ENCODE results near the gene HOXB3.
"Not testable (repeated sequence)": the region's sequence is repeated elsewhere in the genome, so short reads cannot be mapped to it uniquely, and the experiment has no call there.

The HOXB3 gene

DNA sequence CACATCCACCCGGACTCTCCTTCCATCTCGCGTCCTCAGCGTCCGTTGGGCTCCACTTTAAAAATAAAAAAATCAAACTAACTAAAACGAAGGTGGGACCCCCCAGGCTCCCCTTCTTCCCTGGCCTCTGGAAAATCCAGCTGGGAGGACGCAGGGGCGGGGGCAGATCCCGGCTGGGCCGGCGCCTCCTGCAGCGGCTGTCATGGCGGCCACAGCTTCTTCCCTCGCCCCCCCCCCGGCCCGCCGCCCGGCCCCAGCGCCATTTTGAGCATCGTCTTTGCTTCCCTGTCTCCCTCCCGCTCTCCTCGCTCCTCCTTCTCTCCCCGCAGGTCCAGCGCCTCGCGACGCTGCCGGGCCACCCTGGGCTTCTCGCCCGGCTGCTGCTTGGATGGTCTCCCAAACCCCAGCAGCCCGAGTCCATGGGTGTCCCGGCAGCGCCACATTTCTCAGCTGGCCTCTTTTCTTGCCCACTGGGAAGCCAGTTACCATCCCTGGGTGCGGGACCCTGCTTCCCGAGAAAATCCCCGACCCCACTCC, 48.4 kb downstream of the HOXB3 start:
- peak overlapping the region; percentile 80 for H3K4me3 ChIP-seq (ENCODE audit: low read depth, low read length)
- TF ChIP-seq, protein P1, sequence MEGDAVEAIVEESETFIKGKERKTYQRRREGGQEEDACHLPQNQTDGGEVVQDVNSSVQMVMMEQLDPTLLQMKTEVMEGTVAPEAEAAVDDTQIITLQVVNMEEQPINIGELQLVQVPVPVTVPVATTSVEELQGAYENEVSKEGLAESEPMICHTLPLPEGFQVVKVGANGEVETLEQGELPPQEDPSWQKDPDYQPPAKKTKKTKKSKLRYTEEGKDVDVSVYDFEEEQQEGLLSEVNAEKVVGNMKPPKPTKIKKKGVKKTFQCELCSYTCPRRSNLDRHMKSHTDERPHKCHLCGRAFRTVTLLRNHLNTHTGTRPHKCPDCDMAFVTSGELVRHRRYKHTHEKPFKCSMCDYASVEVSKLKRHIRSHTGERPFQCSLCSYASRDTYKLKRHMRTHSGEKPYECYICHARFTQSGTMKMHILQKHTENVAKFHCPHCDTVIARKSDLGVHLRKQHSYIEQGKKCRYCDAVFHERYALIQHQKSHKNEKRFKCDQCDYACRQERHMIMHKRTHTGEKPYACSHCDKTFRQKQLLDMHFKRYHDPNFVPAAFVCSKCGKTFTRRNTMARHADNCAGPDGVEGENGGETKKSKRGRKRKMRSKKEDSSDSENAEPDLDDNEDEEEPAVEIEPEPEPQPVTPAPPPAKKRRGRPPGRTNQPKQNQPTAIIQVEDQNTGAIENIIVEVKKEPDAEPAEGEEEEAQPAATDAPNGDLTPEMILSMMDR (IDR thresholded peaks at IDR 0.05; ENCODE audit: borderline replicate concordance, insufficient read depth, low read depth, low read length) = no peak

DNA sequence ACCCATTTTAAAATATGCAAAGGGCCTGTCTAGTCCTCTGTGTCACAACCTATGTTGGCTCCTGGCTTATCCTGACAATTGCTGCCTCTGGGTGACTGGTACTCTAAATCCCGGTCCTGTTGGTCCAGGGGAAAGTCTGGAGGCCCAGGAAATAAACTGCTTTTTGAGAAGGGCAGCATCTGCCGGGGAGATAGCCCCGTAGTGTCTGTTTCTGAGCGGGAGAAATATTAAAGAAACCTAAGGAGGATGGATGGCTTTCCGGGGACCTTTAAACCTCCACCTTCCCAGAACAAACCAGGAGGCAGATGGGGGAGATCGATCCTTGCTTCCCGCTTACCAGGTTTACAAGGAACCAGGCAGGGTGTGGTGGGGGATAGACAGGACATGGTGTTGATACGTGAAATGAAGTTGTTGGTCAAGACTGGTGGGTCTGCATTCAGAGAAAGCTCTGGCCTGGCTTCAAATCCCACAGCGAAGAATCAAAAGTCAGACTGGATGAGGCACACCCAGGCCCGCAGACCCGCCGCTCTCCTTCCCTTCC, 48.9 kb downstream of the HOXB3 start:
- TF ChIP-seq, protein P1 (IDR thresholded peaks at IDR 0.05; ENCODE audit: borderline replicate concordance, insufficient read depth, low read depth, low read length) = no peak
- H3K4me3 ChIP-seq (ENCODE audit: low read depth, low read length) = peak overlapping the region; percentile 80

DNA sequence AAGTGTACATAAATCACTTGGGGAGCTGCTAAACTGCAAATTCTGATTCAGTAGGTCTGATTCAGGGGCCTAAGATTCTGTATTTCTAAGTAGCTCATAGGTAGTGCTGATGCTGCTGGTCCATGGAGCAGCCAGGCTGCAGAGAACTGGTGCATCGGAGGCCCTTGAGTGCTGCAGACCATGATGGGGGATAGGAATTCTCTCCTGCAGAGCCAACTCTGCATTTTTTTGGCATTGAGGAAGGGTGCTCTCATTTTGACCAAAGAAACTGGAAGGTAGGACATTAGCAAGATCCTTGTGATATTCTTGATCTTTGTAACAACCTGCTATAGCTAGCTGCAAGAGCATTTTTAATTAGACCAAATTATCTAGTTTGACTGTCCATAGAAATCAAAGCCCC, 49.8 kb downstream of the HOXB3 start:
- TF ChIP-seq, protein P1 (IDR thresholded peaks at IDR 0.05; ENCODE audit: borderline replicate concordance, insufficient read depth, low read depth, low read length) = no peak
- no peak overlapping the region for H3K4me3 ChIP-seq (ENCODE audit: low read depth, low read length)

DNA sequence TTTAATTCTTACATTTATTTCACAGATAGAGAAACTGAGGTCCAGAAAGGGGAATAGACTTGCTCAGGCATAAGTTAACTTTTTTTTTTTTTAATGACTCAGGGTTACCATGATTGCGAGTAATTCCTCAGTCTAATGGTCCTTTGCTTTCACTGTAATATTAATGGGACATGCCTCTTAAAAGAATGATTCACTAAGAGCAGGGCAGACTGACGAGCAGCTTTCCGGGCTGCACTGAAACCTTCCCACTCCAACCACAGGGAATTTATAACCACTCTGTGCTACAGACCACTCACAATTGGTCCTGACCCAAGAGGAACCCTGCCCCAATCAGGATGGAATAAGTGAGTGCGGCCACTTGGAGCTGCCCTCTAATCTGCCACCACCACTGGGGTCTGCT, 50.9 kb downstream of the HOXB3 start:
- no peak overlapping the region for H3K4me3 ChIP-seq (ENCODE audit: low read depth, low read length)
- TF ChIP-seq, protein P1 (IDR thresholded peaks at IDR 0.05; ENCODE audit: borderline replicate concordance, insufficient read depth, low read depth, low read length) = no peak

DNA sequence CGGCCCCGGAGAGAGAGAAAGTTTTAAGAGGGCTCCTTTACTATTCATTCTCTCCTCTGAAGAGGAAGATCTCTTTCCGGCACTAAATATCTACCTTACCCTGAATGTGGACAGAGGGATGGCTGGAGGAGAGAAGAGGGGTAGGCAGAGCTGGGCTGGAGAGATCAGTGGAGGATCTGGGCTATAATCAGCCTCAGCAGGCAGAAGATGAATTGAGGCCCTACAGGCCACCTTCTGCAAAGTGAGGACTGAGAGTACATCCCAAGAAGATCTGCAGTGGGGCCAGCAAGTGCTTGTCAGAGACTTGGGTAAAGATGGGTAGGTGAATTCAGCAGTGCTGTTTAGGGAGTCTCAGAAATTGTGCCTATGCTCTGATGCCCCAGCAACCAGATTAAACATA, 52.7 kb downstream of the HOXB3 start:
- TF ChIP-seq, protein P1 (IDR thresholded peaks at IDR 0.05; ENCODE audit: borderline replicate concordance, insufficient read depth, low read depth, low read length) = no peak
- no peak overlapping the region for H3K4me3 ChIP-seq (ENCODE audit: low read depth, low read length)

DNA sequence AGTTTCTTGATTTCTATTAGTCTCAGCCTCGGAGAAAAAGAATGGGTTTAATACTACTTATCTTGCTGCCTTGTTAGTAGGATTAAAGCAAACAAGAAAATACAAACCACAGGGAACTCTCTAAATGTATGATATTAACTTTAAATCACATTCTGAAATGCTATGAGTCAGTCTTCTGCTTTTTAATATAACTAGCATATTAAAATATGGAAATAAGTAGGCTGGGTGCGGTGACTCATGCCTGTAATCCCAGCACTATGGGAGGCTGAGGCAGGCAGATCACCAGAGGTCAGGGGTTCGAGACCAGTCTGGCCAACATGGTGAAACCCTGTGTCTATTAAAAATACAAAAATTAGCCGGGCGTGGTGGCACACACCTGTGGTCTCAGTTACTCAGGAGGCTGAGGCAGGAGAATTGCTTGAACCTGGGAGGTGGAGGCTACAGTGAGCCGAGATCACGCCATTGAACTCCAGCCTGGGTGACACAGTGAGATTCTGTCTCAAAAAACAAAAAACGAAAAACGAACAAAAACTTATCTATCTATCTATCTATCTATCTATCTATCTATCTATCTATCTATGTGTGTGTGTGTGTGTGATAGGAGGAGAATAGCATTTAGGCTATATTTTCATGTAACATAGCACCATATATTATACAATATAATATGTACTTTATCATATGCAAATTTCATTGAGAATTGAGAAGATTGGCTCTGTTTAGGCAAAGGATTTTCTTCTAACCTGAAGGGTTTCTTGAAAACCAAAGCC, 54.1 kb downstream of the HOXB3 start:
- H3K4me3 ChIP-seq (ENCODE audit: low read depth, low read length) = not testable (repeated sequence)

DNA sequence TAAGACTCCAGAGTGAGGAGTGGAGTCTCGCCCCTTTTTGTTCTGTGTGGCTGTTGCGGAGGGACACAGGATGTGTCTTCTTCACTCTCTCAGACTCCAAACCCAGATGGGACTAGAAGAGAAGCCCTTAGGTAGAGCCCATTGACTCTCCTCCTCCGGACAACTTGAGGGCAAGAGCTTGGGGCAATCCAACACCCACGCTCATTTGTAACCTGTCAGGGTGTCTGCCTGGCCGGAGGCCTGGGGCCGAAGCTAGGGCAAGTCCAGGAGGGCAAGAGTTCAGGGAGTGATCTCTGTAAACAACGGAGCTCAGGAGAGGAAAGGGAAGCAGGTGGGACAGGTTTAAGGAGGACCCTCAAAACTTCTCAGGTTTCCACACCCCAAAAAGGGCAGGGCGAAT, 57.8 kb downstream of the HOXB3 start:
- no peak overlapping the region for H3K4me3 ChIP-seq (ENCODE audit: low read depth, low read length)
- TF ChIP-seq, protein P1 (IDR thresholded peaks at IDR 0.05; ENCODE audit: borderline replicate concordance, insufficient read depth, low read depth, low read length) = no peak

Measured in GM12875 (cell line).